ENCODE results near the gene LDB2. TPM values are rescaled to one million over a fixed set of nuclear protein-coding genes. Genes with fewer than 3 reads are reported as not detected.

LDB2 gene
- polyA plus RNA-seq, 1 donor, result 41.2 TPM

DNA sequence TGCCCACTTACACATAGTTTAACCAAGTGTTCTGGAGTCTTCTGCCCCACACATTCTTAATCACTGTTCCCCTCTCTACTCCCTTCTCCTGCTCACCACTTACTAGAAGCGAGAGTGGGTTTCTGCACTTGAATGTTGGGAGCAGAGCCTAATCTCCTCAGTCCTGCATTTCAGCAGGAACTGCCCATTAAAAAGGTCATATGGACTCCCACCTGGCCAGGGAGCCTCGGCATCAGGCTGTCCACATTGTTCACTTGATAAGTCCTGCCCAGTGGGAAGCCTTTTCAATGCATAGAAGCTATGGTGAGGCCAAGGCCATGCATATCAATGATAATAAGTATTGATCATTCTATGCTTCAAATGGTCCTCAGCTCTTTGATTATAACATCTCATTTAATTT lies 144.3 kb downstream of the LDB2 start:
- DNase-seq, result no peak

GRCh38 chr4:16752150-16752549 lies 146.3 kb downstream of the LDB2 start:
- no peak for DNase-seq

GRCh38 chr4:16750882-16751642 lies 147.4 kb downstream of the LDB2 start:
- DNase-seq, result no peak

GRCh38 chr4:16750216-16750615 lies 148.2 kb downstream of the LDB2 start:
- no peak for DNase-seq

- no peak for DNase-seq
These were observed 152.6 kb downstream of the LDB2 start for GRCh38 chr4:16745887-16746286.

DNA sequence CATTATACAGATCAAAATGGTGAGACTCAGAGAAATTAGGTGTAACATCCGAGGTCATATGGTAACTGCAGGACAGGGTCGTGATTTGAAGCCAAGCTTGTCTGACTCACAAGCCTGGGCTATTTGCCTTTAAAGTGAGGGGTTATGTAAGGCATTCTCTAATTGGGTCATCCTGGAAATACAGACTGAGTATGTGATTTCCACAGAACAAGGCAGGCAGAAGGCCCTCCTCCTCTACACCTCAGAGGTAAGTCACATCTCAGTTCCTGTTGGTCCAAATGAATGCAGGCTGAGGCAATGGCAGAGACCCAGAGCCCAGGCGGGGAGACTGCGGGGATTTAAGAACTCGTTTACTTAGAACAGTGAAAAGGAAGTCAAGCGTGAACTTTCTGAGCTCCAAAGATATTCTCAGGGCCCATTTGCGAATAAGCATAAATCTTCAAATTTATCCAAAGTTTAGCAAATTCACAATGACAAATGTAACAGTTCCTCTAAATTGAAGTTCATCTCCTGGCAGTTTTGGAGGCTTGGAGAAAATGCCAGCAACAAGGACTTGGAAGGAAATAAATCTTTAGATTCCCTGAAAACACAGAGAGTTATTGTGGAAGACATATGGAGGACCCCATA lies 153.3 kb downstream of the LDB2 start:
- DNase-seq, result no peak

- DNase-seq, result no peak
These were observed 157.2 kb downstream of the LDB2 start for GRCh38 chr4:16741287-16741686.

- DNase-seq, result no peak
These were observed 158.3 kb downstream of the LDB2 start for GRCh38 chr4:16739997-16740624.

GRCh38 chr4:16738558-16738957 lies 159.9 kb downstream of the LDB2 start:
- no peak for DNase-seq

DNA sequence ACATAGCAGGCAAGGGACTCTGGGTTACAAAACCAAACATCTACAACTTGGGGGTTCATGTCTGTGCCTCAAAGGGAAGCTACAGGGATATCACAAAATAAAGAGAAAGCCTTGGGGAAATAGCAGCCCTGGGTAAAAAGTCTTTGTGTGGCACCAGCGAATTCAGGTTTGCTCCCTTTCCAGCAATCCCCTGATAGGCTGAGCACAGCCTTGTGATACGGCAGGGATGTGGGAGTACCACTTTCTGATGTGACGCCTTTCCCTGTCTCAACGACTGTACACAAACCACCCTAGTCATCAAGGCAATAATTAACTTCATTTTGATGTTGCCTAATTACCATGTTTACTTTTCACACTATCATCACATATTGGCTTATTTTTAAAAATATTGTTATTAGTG lies 164.9 kb downstream of the LDB2 start:
- no peak for DNase-seq

GRCh38 chr4:16732741-16733140 lies 165.7 kb downstream of the LDB2 start:
- DNase-seq, result no peak

DNA sequence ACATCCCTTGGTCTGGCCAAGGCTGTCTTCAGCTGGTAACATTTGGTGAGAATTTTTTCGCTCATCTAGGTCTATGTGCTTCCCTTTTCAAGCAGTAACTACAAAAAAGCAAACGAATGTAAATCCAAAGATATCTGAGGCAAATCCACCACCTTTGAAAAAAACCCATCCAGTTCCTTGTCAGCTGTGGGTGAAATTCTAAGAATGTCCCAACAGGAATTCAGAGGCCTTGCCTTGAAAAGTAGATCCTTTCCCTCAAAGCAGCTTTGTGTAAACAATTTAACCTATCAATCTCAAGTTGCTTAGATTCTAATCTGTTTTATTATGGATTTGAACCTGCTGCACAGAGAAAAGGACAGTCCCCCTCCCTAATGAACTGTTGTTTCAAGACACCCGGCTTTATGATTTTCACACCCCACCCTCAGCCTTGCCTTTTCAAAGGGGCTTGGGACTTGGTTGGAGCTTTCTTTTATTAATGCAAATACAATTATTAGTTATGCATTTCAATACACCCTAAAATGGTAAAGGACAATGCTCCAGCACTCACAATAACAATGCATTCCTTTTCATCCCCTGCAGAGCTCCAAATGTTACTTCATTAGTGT lies 166.6 kb downstream of the LDB2 start:
- DNase-seq, result no peak

DNA sequence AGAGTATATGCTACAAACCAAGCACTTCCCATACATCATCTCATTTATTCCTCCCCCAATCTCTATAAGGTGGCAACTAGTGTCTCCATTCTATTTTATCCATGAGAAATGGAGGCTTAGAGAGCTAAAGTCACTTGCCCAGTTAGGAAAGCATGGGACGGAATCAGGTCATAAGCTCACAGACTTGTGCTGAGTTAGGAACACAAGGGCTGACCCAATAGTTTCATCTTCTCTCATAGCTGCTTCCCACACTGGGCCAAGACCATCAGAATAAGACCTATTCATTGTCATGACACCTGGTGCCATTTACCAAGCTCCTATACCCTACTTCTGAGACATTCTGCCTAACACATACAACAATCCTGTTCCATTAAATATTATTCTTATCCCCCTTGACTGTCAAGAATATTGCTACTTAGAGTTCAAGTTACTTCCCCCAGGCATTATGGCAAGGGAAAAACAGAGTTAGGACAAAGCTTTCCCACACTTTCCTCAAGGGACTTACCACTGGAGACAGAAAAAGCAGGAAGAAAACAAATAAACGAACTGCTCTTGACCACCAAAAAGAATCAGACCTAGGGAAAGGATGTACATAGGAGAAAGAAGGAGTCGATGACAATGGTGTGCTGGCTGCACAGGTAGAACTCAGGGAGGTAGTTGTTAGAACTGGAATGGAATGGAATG lies 167.8 kb downstream of the LDB2 start:
- DNase-seq, result no peak

GRCh38 chr4:16729336-16729735 lies 169.1 kb downstream of the LDB2 start:
- no peak for DNase-seq

DNA sequence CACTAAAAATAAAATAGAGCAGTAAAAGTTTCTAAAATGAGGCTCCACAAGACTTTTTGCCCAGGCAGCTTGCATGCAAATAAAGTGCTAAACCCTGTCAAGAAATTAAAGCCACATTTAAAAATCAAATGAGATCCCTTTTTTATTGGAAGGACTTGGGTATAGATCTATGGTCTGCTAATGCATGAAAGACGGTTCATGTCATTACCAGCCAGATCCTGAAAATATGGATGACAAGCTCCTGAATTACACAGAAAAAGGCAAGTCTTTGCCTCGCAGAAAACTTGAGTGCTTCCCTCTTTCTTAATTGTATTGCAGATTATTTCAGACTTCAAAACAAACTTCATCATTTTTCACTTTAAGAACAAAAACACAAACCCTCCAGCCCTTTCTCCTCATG lies 169.6 kb downstream of the LDB2 start:
- no peak for DNase-seq

- no peak for DNase-seq
These were observed 170.3 kb downstream of the LDB2 start for GRCh38 chr4:16728111-16728510.

- DNase-seq, result no peak
These were observed 171.2 kb downstream of the LDB2 start for GRCh38 chr4:16727218-16727617.

DNA sequence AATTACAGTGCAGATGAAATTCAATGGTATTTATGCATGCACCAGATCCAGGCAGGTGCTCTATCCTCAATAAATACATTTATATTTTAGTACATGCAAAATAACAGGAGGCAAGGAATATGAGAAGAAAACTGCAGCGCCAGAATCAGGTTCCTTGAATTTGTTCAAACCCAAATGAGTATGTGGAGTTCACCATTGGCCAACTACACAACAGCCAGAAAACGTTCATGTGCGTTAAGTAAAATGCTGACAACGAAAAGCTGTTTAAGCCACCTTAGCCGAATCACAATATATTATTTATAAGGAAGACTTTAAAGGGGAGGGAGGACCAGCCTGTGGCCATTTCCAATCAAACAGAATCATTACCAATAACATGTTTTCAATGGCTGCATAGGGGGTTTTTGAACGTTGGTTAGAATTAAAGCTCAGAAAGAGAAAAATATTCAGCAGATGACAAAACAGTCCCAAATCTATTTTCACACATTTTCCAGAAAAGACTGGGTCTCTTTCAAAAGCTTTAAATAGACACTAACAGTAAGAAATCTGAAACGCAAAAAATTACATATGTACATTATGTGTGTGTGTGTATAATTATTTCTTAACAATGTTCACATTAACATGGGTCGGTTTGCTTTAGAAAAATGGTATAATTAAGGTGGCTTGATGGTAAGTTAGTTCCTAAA lies 171.9 kb downstream of the LDB2 start:
- no peak for DNase-seq

DNA sequence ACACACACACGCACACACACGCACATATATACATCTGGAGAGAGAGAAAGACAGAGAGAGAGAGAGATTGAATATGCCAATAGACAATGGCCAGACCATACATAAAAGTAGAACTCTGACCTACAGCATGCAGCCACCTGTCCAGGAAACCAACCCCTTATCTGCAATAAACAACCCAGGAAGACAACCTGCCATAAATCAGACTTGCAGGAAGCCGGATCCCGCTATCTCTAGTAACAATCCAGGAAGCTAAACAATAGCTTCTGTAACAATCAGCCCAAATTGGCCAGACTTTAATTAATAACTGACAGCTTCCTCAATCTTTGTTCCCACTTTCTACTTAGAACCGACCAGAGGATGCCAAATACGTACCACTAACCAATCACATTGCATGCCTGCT lies 173.2 kb downstream of the LDB2 start:
- DNase-seq, result no peak

DNA sequence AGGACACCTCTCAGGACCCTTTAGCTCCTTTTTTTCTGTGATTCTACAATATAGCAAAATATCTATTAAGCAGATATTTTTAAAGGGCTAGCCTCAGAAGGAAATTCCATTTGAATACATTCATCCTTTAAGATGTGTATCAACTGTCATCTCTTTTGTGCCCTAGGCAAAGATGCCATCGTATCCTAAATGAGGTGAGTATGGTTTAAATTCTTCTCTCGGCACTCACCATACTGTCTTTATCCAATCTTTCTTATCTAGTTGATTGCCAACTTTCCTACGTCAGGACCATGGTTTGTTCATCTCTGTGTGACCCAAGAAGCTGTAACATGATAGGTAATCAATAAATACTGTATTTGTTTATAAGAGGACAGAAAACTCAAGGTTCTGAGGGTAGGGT lies 176.0 kb downstream of the LDB2 start:
- DNase-seq, result no peak

DNA sequence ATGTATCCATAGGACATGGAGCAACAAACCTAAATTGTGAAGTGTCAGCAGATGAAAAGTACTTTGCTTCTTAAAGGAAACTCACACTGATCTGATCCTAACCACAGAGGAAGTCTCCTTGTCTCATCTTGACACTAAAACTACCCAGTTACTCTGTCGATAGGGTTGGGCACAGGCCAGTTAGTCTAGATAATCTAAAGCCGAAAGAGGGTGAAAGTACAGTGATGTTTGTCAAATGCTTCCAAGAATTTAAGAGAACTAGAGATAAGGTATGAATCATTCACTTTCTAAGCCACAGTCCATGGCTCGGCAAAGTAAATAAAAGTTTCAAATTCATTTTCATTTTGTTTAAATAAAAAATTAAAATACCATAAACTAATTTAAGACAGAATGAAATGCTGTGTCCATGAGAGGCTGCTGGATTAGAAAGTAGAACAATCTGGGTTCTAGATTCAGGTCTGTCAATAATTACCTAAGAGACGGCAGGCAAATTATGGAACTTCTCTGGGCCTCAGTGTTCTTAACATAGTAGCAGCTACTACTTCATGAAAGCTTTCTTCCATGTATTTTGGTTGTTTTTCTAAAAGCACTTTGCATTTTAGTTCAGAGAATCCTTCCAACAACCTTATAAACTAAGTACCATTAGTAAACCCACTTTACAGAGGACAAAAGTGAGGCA lies 176.7 kb downstream of the LDB2 start:
- DNase-seq, result no peak

GRCh38 chr4:16720761-16721160 lies 177.7 kb downstream of the LDB2 start:
- DNase-seq, result no peak

Data from hindlimb muscle (tissue), 1 donor.